GM21447 (cell line): ENCODE results near the gene CD8B.
"Not testable (repeated sequence)": the region's sequence is repeated elsewhere in the genome, so short reads cannot be mapped to it uniquely, and the experiment has no call there.

Experiments
- ATAC-seq: cut with Tn5 transposase; IDR thresholded peaks from one replicate; pipeline ENCODE4 v1.9.1; 2021; ENCODE audit not compliant: unreplicated experiment

Gene CD8B

DNA sequence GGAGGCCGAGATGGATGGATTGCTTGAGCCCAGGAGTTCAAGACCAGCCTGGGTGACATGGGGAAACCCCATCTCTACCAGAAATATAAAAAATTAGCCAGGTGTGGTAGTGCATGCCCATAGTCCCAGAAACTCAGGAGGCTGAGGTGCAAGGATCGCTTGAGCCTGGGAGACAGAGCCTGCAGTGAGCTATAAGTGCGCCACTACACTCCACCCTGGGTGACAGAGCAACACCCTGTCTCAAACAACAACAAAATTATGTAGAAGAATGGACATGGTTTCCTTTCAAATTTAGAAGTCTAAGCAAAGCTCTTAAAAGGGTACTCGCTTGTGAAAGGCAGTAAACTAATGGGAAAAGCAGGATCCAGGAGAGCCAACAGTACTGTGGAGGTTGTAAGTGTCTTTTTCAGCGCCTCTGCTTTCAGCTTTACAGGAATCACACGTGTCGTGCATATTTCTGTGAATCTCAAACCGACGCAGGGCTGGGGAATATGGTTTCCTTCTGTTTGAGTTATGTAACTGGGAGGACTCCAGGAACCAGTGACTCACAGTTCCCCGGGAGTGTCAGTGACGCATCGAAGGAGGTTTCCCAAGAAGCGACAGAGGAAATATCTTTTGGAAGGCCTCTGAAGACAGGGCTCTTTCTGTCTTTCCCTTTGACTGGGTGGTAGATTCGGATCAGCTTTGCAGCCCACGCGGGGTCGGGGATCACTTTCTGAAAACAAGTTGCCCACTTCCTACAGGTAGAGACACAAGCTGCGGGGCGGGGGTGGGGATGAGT, 24.6 kb downstream of the CD8B start:
- not testable (repeated sequence) for ATAC-seq

DNA sequence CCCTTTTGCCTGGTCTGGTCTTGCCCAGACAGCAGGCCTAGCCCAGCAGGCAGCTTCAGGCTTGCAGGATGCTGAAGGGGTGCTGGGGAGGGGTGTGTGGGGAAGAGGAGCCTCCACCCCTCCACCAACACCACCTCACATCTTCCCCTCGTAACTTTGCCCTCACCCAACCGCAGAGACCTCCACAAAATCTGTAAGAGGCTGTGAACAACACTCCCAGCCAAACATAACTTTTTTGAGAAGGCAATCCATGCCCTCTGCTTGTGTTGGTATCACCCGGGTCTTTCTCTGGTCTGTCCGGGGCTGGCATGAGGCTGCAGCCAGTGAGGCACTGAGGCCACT, 26.2 kb downstream of the CD8B start:
- not testable (repeated sequence) for ATAC-seq

DNA sequence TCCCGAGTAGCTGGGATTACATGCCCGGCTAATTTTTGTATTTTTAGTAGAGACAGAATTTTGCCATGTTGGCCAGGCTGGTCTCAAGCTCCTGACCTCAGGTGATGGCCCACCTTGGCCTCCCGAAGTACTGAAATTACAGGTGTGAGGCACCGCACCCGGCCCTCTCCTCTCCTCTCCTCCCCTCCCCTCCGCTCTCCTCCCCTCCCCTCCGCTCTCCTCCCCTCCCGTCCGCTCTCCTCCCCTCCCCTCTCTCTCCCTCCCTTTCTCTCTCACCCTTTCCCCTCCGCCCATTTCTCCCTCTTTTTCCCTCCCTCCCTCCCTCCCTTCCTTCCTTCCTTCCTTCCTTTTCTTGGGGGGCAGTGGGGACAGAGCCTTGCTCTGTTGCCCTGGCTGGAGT, 28.4 kb downstream of the CD8B start:
- no peak for ATAC-seq

DNA sequence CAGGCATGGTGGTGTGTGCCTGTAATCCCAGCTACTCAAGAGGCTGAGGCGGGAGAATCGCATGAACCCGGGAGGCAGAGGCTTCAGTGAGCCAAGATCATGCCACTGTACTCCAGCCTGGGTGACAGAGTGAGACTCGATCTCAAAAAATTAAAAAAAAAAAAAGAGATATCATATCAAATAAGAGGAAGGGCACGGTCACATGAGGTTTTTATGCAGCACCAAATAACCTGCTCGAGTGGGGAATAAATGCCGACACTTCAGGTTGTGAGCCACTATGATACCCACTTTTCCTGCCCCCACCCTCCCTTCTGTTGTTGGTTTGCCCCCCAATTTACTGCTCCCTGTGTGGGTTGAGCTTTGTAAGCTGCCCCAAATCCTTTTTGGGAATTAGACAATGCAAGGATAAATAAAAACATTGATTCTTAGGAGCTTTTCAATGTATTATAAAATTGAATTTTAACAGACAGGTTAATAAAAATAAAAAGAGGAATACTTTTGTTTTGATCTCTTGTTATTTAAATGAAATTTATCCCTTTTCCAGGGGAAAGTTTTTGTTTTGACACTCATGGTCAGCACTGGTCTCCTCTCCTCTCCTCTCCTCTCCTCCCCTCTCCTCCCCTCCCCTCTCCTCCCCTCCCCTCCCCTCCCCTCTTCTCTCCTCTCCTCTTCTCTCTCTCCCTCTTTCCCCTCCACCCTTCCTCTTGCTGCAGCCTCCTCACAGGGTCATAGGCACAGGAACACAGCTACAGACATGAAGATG, 29.2 kb downstream of the CD8B start:
- no peak for ATAC-seq

DNA sequence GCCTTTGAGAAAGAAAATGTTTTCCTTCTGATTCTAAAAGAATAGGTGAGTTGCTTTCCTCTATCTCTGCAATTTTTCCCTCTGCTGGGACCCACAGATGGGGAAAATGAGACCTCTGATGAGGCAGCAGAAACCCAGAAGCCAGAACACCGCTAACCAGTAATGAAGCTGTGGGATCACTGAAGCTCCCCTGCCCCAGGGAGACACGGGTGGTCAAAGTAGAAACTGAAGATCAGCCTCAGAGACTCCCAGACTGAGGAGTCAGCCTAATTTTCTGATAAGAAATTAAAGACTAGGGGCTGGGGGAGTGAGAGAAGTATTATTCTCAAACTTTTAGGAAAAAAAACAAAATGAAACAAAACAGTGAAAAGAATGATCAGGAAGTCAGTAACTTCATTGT, 30.1 kb downstream of the CD8B start:
- no peak for ATAC-seq

DNA sequence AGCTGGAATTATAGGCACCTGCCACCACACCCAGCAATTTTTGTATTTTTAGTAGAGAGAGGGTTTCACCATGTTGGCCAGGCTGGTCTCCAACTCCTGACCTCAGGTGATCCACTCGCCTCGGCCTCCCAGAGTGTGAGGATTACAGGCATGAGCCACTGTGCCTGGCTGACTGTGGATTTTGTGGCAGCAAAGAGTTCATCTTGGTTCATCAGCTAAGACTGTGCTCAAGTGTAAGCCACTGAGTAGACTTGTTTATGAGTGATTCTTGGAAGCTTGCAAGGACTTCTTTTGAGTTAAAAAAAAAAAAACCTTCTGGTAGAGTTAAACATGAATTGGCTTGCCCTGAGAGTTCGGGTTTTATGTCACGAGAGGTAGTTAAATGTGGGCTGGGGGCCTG, 34.7 kb downstream of the CD8B start:
- no peak for ATAC-seq

DNA sequence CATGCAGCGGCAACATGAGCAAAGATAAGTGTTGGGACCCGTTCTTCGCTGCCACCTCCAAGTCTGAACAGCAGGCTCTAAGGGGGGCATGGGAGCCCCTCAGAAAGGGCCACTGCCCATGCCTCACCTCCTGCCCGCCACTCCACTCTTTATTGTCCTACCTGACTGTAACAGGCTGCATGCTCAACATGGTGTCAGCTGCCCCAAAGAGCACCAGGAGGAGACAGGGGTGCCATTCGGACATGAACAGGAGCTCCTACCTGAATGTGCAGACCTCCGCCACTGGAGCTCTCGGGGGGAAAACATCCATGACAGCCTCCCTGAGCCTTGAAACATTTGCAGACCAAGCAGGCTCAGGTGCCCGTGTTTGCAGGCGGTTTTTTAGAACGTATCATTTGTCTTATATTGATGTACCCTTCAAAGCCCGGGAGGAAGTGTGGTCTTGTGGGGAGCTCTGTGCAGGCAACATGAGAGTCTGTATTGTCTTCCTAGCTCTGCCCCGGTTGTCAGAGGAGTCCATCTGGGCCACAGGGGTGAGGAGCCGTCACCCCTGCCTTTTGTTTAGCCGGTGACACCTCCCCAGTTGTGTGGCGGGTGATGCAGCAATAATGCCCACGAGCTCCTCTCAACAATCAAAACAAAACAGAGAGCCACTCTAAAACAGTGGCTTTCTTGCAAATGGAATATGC, 35.8 kb downstream of the CD8B start:
- ATAC-seq: no peak

DNA sequence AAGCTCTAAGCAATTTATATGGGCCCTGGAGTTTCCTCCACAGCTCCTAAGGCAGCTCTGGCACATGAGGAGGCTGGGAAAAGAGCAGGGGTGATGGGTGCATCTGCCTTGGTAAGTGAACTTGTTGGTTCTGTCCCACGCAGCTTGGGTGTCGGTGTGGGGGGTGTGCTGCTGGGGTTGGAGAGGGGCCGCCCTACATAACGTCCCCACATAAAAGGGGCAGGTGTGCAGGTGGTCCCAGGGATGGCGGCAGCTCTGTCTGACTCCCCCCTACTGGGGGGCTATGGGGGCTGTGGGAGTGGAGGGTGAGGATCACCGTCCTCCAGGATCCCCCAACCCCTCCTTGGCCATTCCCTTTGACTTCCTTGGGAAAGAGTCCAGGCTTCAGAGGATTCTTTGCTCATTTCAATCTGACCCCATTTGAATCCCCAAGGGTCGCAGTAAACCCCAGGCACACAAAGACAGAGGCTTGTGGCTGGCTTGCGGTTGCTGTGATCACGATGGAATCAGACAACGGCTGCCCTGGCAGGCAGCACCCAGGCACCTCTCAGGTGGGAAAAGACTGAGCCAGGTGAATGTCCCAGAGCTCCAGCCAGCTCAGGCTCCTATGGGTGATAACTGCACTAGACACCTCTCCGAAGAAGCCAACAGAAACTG, 36.5 kb downstream of the CD8B start:
- no peak for ATAC-seq

DNA sequence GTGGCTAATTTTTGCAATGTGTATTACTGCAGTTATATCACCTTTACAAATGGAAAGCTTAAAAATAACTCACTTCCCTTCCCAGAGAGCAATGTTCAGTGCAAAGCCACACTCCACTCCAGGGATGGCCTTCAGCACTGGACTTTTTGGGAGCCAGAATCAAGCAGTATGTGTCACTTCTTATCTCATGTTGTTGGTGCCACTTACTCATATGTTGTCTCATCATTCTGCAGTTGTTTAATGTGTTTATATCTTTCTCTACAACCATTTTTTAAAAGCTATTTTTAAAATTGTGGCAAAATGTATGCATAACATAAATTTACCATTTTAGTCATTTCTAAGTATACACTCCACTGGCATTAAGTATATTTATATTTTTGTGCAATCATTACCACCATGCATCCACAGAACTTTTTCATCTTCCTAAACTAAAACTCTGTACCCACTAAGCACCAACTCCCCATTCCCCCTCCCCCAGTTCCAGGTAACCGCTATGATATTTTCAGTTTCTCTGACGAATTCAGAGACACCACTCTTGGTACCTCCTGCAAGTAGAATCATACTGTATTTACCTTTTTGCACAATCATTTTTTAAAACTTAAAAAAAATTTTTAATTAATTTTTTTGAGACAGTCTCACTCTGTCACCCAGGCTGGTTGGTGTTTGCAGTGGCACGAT, 38.9 kb downstream of the CD8B start:
- ATAC-seq: no peak

DNA sequence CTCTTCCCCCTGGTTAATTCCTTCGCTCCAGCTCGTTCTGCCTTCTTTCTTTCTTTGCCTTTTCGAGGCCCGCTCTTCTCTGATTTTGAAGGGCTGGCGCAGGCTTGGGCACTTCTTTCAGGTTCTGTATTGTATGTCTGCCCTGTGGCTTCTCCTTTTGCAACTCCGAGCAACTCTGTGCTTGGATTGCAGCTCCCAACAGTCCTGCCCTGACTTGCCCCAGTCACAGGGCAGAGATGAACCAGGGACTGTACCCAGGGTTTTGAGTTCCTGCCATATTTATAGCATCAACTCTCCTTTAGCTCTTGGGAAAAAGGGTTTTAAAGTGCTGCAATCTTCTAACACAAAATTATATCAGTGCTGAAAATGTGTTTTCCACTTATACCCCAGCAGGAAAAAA, 39.8 kb downstream of the CD8B start:
- ATAC-seq: no peak

DNA sequence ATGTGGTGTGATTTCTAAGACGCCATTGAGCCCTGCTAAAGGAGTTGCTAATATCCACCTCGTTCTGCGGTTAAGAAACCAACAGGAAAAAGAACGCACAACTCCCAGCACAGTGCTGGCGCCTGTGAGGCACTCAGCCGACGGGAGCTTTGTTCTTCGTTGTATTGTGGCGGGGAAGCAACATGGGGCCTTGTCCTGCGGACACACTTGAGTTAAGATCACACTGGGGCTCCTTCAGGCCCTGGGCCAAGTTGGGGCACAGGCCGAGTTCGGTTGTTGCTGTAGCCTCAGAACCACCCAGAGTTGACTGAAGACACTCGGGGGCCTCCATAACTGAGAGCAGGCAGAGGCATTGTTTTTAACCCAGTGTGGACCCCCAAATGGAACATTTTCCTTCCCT, 40.4 kb downstream of the CD8B start:
- no peak for ATAC-seq

DNA sequence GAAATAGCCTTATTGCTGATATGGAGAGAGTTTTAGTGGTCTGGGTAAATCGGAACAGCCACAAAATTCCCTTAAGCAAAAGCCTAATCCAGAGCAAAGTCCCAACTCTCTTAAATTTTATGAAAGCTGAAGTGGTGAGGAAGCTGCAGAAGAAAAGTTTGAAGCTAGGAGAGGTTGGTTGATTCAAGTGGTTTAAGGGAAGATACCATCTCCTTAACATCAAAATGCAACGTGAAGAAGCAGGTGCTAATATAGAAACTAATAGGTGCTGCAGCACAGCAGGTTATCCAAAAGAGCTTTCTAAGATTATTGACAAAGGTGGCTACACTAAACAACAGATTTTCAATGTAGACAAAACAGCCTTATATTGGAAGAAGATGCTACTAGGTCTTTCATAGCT, 42.7 kb downstream of the CD8B start:
- no peak for ATAC-seq

DNA sequence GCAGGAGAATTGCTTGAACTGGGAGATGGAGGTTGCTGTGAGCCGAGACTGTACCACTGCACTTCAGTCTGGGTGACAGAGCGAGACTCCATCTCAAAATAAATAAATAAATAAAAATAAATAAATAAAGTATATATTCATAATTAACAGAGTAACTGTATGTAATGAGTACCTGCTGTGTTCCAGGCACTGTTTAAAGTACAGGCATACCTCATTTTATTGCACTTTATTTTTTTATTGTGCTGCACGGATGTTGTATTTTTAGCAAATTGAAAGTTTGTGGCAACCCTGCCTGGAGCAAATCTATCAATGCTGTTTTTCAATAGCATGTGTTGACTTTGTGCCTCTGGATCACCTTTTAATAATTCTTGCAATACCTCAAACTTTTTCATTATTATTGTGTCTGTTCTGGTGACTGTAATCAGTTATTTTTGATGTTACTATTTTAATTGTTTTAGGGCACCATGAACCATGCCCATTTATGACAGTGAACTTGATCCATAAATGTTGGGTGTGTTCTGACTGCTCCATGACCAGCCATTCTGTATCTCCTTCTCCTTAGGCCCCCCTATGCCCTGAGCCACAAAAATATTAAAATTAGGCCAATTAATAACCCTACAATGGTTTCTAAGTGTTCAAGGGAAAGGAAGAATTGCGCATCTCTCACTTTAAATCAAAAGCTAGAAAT, 43.4 kb downstream of the CD8B start:
- ATAC-seq: no peak

DNA sequence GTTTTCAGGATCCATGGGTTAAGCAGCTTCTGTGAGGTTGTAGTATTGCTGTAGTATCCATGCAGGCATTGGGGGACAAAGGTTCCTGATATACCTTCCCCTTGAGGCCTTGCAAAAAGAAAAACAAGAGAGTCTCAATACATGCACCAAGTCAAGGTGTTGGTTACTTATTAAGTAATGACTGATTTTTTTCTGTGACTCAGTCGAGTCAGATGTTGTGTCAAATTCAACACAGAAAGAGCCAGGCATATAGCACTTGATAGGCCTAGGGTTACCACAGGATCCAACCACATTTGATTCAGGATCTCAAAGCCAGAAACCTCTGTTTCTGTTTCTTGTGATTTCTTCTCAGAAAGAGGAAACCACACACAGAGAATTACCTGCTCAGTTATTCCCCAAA, 46.1 kb downstream of the CD8B start:
- no peak for ATAC-seq

DNA sequence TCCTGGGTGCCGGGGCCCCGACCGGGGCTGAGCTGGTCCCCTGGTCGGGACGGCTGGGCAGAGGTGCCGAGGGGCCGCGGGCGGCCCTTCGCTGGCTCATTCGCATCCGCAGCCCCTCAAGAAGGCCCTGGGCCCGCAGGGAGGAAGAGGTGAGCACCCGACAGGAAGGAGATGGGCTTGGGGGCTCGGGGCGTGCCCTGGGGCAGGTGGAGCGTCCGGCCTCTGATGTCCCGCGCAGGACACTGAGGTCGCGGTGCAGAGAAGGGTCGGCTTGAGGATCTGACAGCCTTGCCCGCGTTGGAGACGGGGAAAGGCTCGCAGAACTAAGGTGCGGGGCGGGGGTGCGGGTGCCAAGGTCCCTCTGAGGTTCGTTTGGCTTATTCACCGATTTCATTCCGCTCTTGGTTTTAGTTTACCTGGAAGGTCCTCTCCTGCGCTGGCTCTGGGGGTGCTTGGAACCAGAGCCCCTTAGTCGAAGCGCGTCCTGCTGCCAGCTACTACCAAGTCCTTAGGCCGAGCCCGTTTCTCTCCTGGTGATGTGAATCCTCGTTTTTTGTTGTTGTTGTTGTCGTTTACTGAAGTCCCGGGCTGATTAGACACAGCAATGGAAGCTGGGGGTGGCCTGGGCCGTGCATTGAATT, 52.1 kb downstream of the CD8B start:
- ATAC-seq: no peak

DNA sequence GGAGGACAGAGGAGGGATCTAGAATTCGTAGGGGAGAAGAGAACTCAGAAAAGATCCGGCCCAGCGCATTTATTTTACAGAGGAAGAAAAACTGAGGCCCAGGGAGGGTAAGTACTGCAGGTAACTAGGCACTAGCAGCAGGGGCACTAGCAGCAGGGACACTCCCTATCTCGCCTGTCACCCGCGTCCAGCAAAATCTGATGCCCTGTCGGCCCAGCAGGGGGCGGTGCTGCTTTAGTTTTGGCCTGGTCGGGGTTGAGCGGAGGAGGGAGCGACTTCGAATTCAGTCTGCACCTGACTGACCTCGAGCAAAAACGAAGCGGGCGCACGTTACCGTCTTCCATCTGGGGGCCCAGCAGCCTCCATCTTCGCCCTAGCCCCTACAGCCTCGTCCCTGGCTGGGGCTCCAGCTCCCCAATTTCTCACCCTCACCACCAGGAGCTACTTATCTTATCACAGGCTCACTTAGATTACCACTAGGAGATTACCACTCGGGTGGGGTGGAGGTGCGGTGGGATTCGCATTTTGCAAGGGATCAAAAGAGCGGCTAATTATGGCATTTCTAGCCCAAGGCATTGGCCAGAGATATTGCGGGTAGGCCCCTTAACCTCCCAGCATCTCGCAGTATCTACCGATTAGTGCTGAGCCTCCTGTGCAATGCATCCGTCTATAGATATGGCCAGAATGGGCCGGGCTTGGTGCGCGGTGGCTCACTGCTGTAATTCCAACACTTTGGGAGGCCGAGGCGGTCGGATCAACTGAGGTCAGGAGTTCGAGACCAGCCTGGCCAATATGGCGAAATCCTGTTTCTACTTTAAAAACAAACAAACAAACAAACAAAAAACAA, 53.1 kb downstream of the CD8B start:
- peak; percentile 93 for ATAC-seq

DNA sequence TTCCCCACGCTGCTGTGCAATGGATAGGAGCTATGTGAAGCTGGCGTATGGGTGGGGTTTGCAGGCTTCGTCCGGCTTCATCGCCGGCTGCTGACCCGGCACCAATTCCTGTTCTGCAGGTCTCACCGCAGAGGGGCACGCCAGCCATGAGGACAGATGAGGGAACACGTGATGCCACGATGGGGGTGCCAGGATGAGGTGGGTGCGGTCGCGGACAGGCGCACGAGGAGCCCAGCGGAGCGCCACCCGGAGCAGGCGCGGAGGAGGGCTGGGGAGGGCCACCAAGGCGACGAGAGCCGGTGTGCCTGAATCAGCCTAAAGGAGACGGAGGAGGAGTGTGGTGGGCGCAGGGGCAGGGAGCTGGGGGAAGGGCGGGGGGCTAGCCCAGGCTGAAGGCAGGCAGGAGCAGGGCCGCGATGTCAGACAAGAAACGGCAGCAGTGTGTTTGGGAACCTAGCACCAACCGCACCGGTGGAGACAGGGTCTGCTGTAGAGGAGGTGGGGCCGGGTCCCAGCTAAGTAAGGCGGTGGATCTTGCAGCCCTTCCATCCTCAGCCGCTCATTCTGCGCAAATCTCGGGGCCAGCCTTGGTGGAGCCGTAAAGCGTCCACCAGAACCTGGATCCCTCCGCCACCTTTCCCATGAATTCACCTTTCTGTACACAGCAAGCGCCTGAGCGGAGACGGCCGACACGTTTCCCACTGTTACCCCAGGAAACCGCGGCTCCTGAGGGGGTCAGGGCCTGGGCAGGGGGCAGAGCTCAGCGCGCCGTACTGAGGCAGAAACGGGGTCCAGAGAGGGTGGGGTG, 54.0 kb downstream of the CD8B start:
- peak; percentile 36 for ATAC-seq

DNA sequence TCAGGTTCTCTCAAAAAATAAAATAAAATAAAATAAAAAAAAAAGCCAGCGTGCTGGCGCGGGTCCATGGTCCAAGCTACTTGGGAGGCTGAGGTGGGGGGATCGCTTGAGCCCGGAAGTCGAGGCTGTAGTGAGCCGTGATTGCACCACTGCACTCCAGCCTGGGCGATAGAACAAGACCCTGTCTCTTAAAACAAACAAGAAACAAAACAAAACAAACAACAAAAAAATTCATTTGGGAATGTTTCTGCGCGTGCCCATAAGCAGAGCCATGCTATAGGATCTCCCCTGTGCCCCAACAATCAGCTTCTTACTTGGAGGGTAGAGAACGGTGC, 54.6 kb downstream of the CD8B start:
- no peak for ATAC-seq
